Right lobe of liver (tissue), 6 donors: Measurements from ENCODE around the gene CREBBP. TPM values are rescaled to one million over a fixed set of nuclear protein-coding genes. Genes with fewer than 3 reads are reported as not detected.

ENCODE experiments used
- ATAC-seq, 4 donors: fragments of 200-7000 bp; cut with Tn5 transposase; one replicate each; pipeline ENCODE4 v1.9.1; 2020; ENCODE audit warnings: mild to moderate bottlenecking in 4 of 4, moderate library complexity in 4 of 4
- DNase-seq, 3 donors: peaks; one replicate each; pipeline ENCODE4 v3.0.0-alpha.2; 2020
- H3K27ac ChIP-seq, 3 donors: fragments of 200-600 bp; one replicate each; pipeline ENCODE4 v1.8.0; 2022
- H3K27me3 ChIP-seq, 2 donors: fragments of 200-600 bp; one replicate each; pipeline ENCODE4 v1.8.0; 2022
- H3K36me3 ChIP-seq, 4 donors: fragments of 200-600 bp; sonication (generic) in 1 of 4; one replicate each; pipeline versions ENCODE4 v1.5.1 to v1.8.0; 2017 to 2022; ENCODE audit warnings: control low read depth in 1 of 4
- H3K4me1 ChIP-seq, 4 donors: fragments of 200-600 bp; sonication (generic) in 1 of 4; one replicate each; pipeline versions ENCODE4 v1.5.1 to v1.8.0; 2017 to 2022; ENCODE audit warnings: control low read depth in 1 of 4
- H3K4me3 ChIP-seq, 3 donors: fragments of 200-600 bp; one replicate each; pipeline ENCODE4 v1.8.0; 2022
- H3K9me3 ChIP-seq, 4 donors: fragments of 200-600 bp; sonication (generic) in 1 of 4; one replicate each; pipeline versions ENCODE4 v1.5.1 to v1.8.0; 2017 to 2022; ENCODE audit warnings: control low read depth in 1 of 4
- POLR2A ChIP-seq: fragments of 450-650 bp; IDR thresholded peaks from one replicate; pipeline ENCODE4 v1.6.1; 2017; ENCODE audit warnings: antibody characterized with exemption, mild to moderate bottlenecking
- WGBS: methylation state at CpG from one replicate; pipeline ENCODE4 v1.1.6; 2018; ENCODE audit warnings: low coverage, low lambda C conversion rate; ENCODE audit not compliant: insufficient coverage; ENCODE audit errors: missing lambda C conversion rate; 5-methylcytosine and 5-hydroxymethylcytosine counted together
- intact Hi-C, 2 donors: fragments of 100-400 bp; cut with DNase I; formaldehyde crosslinking; loops; one replicate each; pipeline versions ENCODE4 v1.11.2 to v1.14.1; 2022
- total RNA-seq, 6 experiments: library from RNA; depleted of rRNA in 2 of 6; stranded (reverse); fragments of >200 nt in 2 of 6; fragmentation: NEBNext Ultra II Directional in 3 of 6; extraction: Animal tissue kit (Norgen Biotek cat#: 25700) in 3 of 6; gene quantifications; one replicate each; pipeline versions ENCODE4 v1.1.0 to v1.2.4, GENCODE V29; 2016 to 2023
- TF ChIP-seq, protein P1 (sequence below), 4 donors: fragments of 200-600 bp in 3 of 4; fragments of 450-650 bp in 1 of 4; IDR thresholded peaks; one replicate each; pipeline versions ENCODE4 v1.5.1 to v1.8.0; 2016 to 2022; ENCODE audit warnings: antibody characterized with exemption in 4 of 4, mild to moderate bottlenecking in 2 of 4
- donor health status: DM: no; HTN: yes; CAD: no.
- donor health status: DM: no; HTN: no; CAD: no.
- donor health status: DM: no; HTN: no; CAD: no.
- donor health status: DM: no; HTN: yes; CAD: no.
- donor health status: DM: no; HTN: yes; CAD: no.

The CREBBP gene
- total RNA-seq, 6 experiments from 2014 or later: 18.1 to 39.8 (median 29.2) TPM

DNA sequence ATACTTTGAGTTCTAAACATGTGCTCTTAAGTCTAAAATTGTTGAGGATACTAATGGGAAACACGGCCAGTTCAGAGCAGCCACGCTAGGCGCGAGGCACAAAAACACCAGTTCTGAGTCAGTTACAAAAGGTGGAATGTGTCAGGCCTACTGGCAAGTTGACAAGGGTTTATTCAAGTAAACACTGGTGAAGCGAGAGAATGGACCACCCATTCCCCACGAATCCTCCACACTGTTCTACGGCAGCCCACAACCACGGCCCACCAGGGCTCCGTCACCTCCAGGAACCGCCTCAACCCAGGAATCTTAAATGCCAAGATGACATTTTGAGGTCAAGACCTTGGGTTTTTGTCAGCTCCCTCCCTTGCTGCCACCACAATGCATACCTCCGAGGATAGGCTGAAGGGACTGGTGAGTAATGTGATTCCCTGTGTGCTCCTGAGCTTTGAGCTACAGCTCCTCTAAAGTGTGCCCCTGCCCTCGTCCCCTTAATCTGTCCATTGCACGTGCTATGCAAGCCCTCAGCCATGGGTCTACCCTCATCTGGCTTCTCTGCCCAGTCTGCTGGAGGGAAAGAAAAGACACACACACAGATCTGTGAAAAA, 134.7 kb downstream of the CREBBP start:
- H3K9me3 ChIP-seq: no peaks in the 10 kb centered on the region
- WGBS: 79% methylated on average over 8 of the region's 13 CpGs
- intact Hi-C loops: no loop called here
- peaks cover 6 to 82% (median 24%) of the 10 kb centered on the region in 4 donors for H3K36me3 ChIP-seq
- ATAC-seq (no peak), DNase-seq (no peak)
- no peak overlapping the region for H3K27ac ChIP-seq
- H3K4me3 ChIP-seq: no peak overlapping the region
- H3K4me1 ChIP-seq: peaks cover 0 to 10% (median 0%) of the 10 kb centered on the region in 4 donors
- TF ChIP-seq POLR2A: no peak
- no peaks in the 10 kb centered on the region for H3K27me3 ChIP-seq

DNA sequence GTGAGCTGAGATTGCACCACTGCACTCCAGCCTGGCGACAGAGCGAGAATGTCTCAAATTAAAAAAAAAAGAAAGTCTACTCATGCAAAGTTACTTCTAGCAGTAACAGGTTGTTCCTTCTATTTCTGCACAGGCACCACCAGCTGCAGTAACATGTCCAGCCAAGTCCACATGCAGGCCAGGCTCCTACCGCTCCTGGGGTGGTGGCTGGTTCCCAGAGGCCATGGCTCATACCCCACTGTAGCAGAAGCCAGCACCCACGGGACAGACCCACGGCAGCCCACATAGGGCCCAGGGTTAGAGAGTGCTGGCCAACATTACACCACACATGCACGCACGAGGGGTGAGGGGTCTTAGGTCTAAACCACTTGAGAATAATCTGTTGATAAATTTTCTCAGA, 136.5 kb downstream of the CREBBP start:
- 79% methylated on average over 3 of the region's 7 CpGs for WGBS
- Histone ChIP-seq H3K36me3 (peaks cover 6 to 92% (median 35%) of the 10 kb centered on the region in 4 donors), H3K4me1 (peaks cover 0 to 10% (median 0%) of the 10 kb centered on the region in 4 donors), H3K9me3 (no peaks in the 10 kb centered on the region), H3K4me3 (no peak overlapping the region), H3K27me3 (no peaks in the 10 kb centered on the region), H3K27ac (no peak overlapping the region)
- DNase-seq: no peak
- no peak for ATAC-seq
- intact Hi-C loops: no loop called here
- TF ChIP-seq POLR2A: no peak
- TF ChIP-seq, protein P1, sequence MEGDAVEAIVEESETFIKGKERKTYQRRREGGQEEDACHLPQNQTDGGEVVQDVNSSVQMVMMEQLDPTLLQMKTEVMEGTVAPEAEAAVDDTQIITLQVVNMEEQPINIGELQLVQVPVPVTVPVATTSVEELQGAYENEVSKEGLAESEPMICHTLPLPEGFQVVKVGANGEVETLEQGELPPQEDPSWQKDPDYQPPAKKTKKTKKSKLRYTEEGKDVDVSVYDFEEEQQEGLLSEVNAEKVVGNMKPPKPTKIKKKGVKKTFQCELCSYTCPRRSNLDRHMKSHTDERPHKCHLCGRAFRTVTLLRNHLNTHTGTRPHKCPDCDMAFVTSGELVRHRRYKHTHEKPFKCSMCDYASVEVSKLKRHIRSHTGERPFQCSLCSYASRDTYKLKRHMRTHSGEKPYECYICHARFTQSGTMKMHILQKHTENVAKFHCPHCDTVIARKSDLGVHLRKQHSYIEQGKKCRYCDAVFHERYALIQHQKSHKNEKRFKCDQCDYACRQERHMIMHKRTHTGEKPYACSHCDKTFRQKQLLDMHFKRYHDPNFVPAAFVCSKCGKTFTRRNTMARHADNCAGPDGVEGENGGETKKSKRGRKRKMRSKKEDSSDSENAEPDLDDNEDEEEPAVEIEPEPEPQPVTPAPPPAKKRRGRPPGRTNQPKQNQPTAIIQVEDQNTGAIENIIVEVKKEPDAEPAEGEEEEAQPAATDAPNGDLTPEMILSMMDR (IDR thresholded peaks at IDR 0.05): no peak

DNA sequence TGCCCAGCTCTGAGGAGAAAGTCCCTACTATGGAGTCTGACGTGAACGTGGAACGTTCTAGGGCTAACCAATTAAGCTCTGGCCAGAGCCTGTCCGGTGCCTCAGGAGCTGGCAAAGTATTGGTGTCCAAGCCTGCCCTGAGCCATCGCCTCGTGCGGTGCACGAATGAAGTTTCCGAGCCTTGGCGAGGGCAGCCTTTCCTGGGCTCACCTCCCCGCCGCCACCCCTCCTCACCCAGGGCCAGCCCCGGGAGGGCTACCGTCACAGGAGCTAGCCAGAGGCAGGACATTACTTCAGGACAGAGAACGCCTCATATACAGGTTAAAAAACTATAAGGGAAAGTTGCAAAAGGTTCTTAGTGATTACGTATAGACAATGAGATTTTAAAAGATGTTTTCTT, 139.6 kb downstream of the CREBBP start:
- no peak for DNase-seq
- WGBS: 86% methylated on average over 3 of the region's 16 CpGs
- Histone ChIP-seq H3K4me1 (peaks cover 0 to 10% (median 0%) of the 10 kb centered on the region in 4 donors), H3K9me3 (no peaks in the 10 kb centered on the region), H3K4me3 (no peak overlapping the region), H3K27me3 (no peaks in the 10 kb centered on the region), H3K36me3 (peaks cover 6 to 99% (median 38%) of the 10 kb centered on the region in 4 donors), H3K27ac (no peak overlapping the region)
- no peak for ATAC-seq
- TF ChIP-seq, protein P1 (IDR thresholded peaks at IDR 0.05): no peak
- no peak for TF ChIP-seq POLR2A
- intact Hi-C loops: no loop called here

DNA sequence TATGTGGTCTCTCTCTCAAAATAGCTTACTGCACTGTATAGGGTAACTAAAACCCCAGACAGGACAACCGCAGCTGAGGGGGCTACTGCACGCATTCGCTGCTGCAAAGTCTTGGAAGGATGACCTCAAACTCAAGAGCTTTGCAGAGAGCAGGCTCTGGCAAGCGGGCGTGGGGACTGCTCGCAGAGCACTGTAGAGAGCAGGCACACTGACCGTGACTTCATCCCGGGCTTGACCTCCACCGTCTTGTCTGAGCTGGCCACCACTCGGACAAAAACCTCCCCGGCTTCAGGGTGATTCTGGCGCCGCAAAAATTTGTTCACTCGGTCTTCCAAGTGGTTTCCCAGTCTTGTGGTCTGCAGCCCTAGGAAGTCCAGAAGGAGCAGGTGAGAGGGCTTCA, 140.3 kb downstream of the CREBBP start:
- no peaks in the 10 kb centered on the region for H3K9me3 ChIP-seq
- no peak for TF ChIP-seq POLR2A
- peaks cover 0 to 10% (median 0%) of the 10 kb centered on the region in 4 donors for H3K4me1 ChIP-seq
- intact Hi-C loops: no loop called here
- DNase-seq (no peak), ATAC-seq (no peak)
- peaks cover 12 to 99% (median 42%) of the 10 kb centered on the region in 4 donors for H3K36me3 ChIP-seq
- H3K27me3 ChIP-seq: no peaks in the 10 kb centered on the region
- no peak overlapping the region for H3K27ac ChIP-seq
- H3K4me3 ChIP-seq: no peak overlapping the region
- 60% methylated on average over 1 of the region's 14 CpGs for WGBS

DNA sequence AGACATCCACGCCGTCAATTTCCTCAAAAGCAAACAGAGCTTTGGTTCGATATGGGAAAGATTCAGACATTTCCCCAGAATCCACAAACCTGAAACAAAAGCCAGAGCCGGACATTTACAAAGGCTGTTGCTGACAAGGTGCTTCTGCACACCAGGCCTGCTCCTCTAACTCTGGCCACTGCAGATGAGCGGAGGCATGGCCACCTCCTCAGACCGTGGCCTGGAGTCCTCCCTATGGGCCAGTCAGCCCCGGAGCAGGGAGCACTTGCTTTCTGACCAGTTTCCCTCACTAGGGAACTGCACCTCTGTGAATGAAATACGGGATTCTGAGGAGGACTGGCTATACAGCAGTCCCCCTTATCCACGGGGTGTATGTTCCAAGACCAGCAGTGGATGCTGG, 140.9 kb downstream of the CREBBP start:
- no peak for ATAC-seq
- intact Hi-C loops: no loop called here
- no peak for DNase-seq
- TF ChIP-seq POLR2A: no peak
- TF ChIP-seq, protein P1 (IDR thresholded peaks at IDR 0.05): no peak
- H3K9me3 ChIP-seq: no peaks in the 10 kb centered on the region
- no peak overlapping the region for H3K27ac ChIP-seq
- peaks cover 0 to 10% (median 0%) of the 10 kb centered on the region in 4 donors for H3K4me1 ChIP-seq
- no peaks in the 10 kb centered on the region for H3K27me3 ChIP-seq
- no peak overlapping the region for H3K4me3 ChIP-seq
- H3K36me3 ChIP-seq: peaks cover 9 to 99% (median 42%) of the 10 kb centered on the region in 4 donors
- WGBS: 95% methylated on average over 3 of the region's 9 CpGs
